ENCODE measurements around the gene JHY.

Gene JHY

GRCh38 chr11:122933416-122933815 is 50.9 kb downstream of the JHY start:
- H3K4me3 Mint-ChIP-seq: no peak overlapping the region
- peaks cover 10% of the 10 kb centered on the region for H3K27me3 Mint-ChIP-seq (ENCODE audit: low read depth, poor library complexity)
- H3K27ac Mint-ChIP-seq: no peak overlapping the region
- peaks cover 13% of the 10 kb centered on the region for H3K4me1 Mint-ChIP-seq
- TF ChIP-seq CTCF (IDR thresholded peaks at IDR 0.05): no peak
- DNase-seq: no peak
- H3K36me3 Mint-ChIP-seq (ENCODE audit: low read depth): peaks cover 5% of the 10 kb centered on the region
- no peaks in the 10 kb centered on the region for H3K9me3 Mint-ChIP-seq

- DNase-seq: no peak
- peaks cover 5% of the 10 kb centered on the region for H3K36me3 Mint-ChIP-seq (ENCODE audit: low read depth)
- H3K27me3 Mint-ChIP-seq (ENCODE audit: low read depth, poor library complexity): peaks cover 14% of the 10 kb centered on the region
- H3K4me3 Mint-ChIP-seq: no peak overlapping the region
- no peaks in the 10 kb centered on the region for H3K9me3 Mint-ChIP-seq
- H3K27ac Mint-ChIP-seq: no peak overlapping the region
- TF ChIP-seq CTCF (IDR thresholded peaks at IDR 0.05): no peak
- no peaks in the 10 kb centered on the region for H3K4me1 Mint-ChIP-seq
Measured at GRCh38 chr11:122937983-122938382, 55.4 kb downstream of the JHY start.

GRCh38 chr11:122938557-122938956 is 56.0 kb downstream of the JHY start:
- no peak overlapping the region for H3K4me3 Mint-ChIP-seq
- H3K36me3 Mint-ChIP-seq (ENCODE audit: low read depth): peaks cover 5% of the 10 kb centered on the region
- TF ChIP-seq CTCF (IDR thresholded peaks at IDR 0.05): no peak
- H3K9me3 Mint-ChIP-seq: no peaks in the 10 kb centered on the region
- no peak overlapping the region for H3K27ac Mint-ChIP-seq
- H3K4me1 Mint-ChIP-seq: no peaks in the 10 kb centered on the region
- DNase-seq: no peak
- H3K27me3 Mint-ChIP-seq (ENCODE audit: low read depth, poor library complexity): peaks cover 14% of the 10 kb centered on the region

- peaks cover 23% of the 10 kb centered on the region for H3K4me1 Mint-ChIP-seq
- H3K9me3 Mint-ChIP-seq: no peaks in the 10 kb centered on the region
- H3K36me3 Mint-ChIP-seq (ENCODE audit: low read depth): no peaks in the 10 kb centered on the region
- TF ChIP-seq CTCF (IDR thresholded peaks at IDR 0.05): no peak
- H3K27me3 Mint-ChIP-seq (ENCODE audit: low read depth, poor library complexity): peaks cover 8% of the 10 kb centered on the region
- no peak for DNase-seq
- H3K27ac Mint-ChIP-seq: no peak overlapping the region
- H3K4me3 Mint-ChIP-seq: no peak overlapping the region
Measured at GRCh38 chr11:122951211-122951610, 68.7 kb downstream of the JHY start.

- Mint-ChIP-seq H3K4me3 (no peak overlapping the region), H3K9me3 (no peaks in the 10 kb centered on the region), H3K27me3 (ENCODE audit: low read depth, poor library complexity) (peaks cover 23% of the 10 kb centered on the region), H3K27ac (no peak overlapping the region), H3K4me1 (peaks cover 23% of the 10 kb centered on the region), H3K36me3 (ENCODE audit: low read depth) (no peaks in the 10 kb centered on the region)
- DNase-seq: no peak
- TF ChIP-seq CTCF (IDR thresholded peaks at IDR 0.05): no peak
Measured at GRCh38 chr11:122954455-122954854, 71.9 kb downstream of the JHY start.

- no peaks in the 10 kb centered on the region for H3K36me3 Mint-ChIP-seq (ENCODE audit: low read depth)
- peaks cover 4% of the 10 kb centered on the region for H3K9me3 Mint-ChIP-seq
- H3K27ac Mint-ChIP-seq: no peak overlapping the region
- no peaks in the 10 kb centered on the region for H3K4me1 Mint-ChIP-seq
- no peak overlapping the region for H3K4me3 Mint-ChIP-seq
- no peak for DNase-seq
- TF ChIP-seq CTCF (IDR thresholded peaks at IDR 0.05): no peak
- H3K27me3 Mint-ChIP-seq (ENCODE audit: low read depth, poor library complexity): peaks cover 61% of the 10 kb centered on the region
Measured at GRCh38 chr11:122963961-122964360, 81.4 kb downstream of the JHY start.

All from nephron progenitor cell (in vitro differentiated cells).